ENCODE results near the gene ITGA7. TPM values are rescaled to one million over a fixed set of nuclear protein-coding genes. Genes with fewer than 3 reads are reported as not detected.

The ITGA7 gene
- polyA plus RNA-seq, 2 donors = 15.3 to 24.6 TPM

DNA sequence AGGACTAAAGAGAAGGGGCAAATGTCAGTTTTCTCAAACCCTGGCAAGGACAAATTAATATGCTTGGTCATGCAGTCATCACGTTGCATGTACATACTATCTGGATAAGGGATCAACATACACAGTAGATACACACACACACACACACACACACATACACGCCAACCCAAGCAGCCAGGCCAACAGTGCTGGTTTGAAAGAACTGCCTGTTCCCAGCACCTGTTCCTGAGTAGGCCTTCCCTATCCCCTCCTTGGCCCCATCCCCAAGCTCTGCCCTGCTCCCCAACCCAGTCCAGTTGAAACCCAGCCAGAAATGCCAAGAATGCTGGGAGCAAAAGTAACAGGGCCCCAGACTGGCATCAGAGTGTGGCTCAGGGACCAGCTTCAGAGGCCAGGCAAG lies 4.4 kb downstream of the ITGA7 start:
- H3K27ac ChIP-seq (ENCODE audit: low read depth in 2 of 2, low read length in 1 of 2) = peak overlapping the region in 1 of 2 donors; percentile 18
- peaks cover 4 to 7% of the 10 kb centered on the region in 2 donors for H3K4me1 ChIP-seq (ENCODE audit: control insufficient read depth in 2 of 2, insufficient read depth in 2 of 2, low read length in 1 of 2)
- no peak overlapping the region for H3K4me3 ChIP-seq (ENCODE audit: low read depth in 1 of 2, low read length in 2 of 2)
- peaks cover 0 to 2% of the 10 kb centered on the region in 2 donors for H3K27me3 ChIP-seq (ENCODE audit: control insufficient read depth in 1 of 2, insufficient read depth in 2 of 2, low read length in 2 of 2)
- no peaks in the 10 kb centered on the region for H3K36me3 ChIP-seq (ENCODE audit: control insufficient read depth in 2 of 2, insufficient read depth in 2 of 2, low read length in 1 of 2)
- 48 to 66% methylated on average over 2 of the region's 2 CpGs for WGBS, 2 donors
- H3K9me3 ChIP-seq (ENCODE audit: control insufficient read depth in 2 of 2, insufficient read depth in 1 of 2, low read depth in 1 of 2, low read length in 1 of 2) = no peaks in the 10 kb centered on the region

DNA sequence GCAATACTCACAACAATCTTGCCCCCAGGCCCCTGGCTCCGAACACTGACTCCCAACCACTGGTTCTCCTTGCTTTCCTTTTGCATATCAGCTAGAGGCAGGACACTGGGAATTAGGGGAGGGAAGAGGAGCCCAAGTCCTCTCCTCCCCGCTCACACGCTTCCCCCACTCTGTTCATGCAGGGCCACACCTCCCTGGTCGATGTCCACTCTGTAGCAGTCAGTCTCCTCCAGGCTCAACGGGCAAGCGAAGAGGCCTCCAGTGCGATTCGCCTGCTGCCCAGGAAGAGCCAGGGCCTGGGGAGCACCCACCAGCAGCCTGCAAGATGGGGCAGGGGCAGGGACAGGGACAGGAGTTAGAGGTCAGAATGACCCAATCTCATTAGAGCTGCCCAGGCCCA lies 4.8 kb downstream of the ITGA7 start:
- Histone ChIP-seq H3K9me3 (ENCODE audit: control insufficient read depth in 2 of 2, insufficient read depth in 1 of 2, low read depth in 1 of 2, low read length in 1 of 2) (no peaks in the 10 kb centered on the region), H3K27me3 (ENCODE audit: control insufficient read depth in 1 of 2, insufficient read depth in 2 of 2, low read length in 2 of 2) (peaks cover 0 to 2% of the 10 kb centered on the region in 2 donors), H3K36me3 (ENCODE audit: control insufficient read depth in 2 of 2, insufficient read depth in 2 of 2, low read length in 1 of 2) (peaks cover 0 to under 1% of the 10 kb centered on the region in 2 donors), H3K4me3 (ENCODE audit: low read depth in 1 of 2, low read length in 2 of 2) (no peak overlapping the region), H3K4me1 (ENCODE audit: control insufficient read depth in 2 of 2, insufficient read depth in 2 of 2, low read length in 1 of 2) (peaks cover 4 to 7% of the 10 kb centered on the region in 2 donors), H3K27ac (ENCODE audit: low read depth in 2 of 2, low read length in 1 of 2) (peak overlapping the region in 1 of 2 donors; percentile 38)
- WGBS, 2 donors = 79 to 89% methylated on average over 8 of the region's 8 CpGs

DNA sequence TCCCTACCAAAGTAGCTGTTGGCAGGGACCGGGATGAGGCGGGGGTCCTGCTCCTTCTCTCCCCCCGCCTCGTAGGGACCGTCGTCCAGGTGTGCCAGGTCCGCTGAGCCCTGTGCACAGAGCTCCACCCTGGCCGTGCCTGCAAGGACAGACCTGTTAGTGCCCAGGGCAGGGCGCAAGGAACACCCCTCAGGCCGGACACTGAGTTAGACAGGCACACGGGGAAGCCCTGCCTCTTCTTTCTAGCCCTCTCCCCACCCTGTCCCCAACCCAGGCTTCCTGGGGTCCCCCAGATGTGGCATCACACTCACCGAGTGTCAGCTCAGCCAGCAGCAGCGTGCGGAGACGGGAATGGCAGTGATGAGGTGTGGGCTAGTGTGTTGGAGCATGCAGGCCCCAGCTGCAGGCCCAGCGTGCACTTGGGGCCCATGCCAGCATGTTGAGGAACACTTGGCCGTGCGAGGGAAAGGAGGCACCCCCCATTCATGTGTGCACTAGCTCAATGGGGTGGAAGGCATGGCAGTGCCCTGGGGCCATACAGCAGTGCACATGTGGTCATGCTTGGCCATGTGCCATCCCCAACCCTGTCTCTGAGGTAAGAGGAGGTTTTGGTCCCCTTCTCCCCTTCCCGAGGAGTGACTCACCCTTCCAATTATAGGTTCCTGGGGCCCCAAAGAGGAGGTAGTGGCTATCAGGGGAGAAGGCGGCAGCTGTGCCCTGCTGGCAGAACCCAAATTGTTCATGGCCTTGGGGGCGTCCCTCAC lies 7.3 kb downstream of the ITGA7 start:
- H3K27me3 ChIP-seq (ENCODE audit: control insufficient read depth in 1 of 2, insufficient read depth in 2 of 2, low read length in 2 of 2) = no peaks in the 10 kb centered on the region
- no peaks in the 10 kb centered on the region for H3K9me3 ChIP-seq (ENCODE audit: control insufficient read depth in 2 of 2, insufficient read depth in 1 of 2, low read depth in 1 of 2, low read length in 1 of 2)
- peaks cover 0 to 3% of the 10 kb centered on the region in 2 donors for H3K36me3 ChIP-seq (ENCODE audit: control insufficient read depth in 2 of 2, insufficient read depth in 2 of 2, low read length in 1 of 2)
- H3K4me3 ChIP-seq (ENCODE audit: low read depth in 1 of 2, low read length in 2 of 2) = no peak overlapping the region
- 72 to 73% methylated on average over 21 of the region's 21 CpGs for WGBS, 2 donors
- peaks cover 0 to 7% of the 10 kb centered on the region in 2 donors for H3K4me1 ChIP-seq (ENCODE audit: control insufficient read depth in 2 of 2, insufficient read depth in 2 of 2, low read length in 1 of 2)
- H3K27ac ChIP-seq (ENCODE audit: low read depth in 2 of 2, low read length in 1 of 2) = no peak overlapping the region

DNA sequence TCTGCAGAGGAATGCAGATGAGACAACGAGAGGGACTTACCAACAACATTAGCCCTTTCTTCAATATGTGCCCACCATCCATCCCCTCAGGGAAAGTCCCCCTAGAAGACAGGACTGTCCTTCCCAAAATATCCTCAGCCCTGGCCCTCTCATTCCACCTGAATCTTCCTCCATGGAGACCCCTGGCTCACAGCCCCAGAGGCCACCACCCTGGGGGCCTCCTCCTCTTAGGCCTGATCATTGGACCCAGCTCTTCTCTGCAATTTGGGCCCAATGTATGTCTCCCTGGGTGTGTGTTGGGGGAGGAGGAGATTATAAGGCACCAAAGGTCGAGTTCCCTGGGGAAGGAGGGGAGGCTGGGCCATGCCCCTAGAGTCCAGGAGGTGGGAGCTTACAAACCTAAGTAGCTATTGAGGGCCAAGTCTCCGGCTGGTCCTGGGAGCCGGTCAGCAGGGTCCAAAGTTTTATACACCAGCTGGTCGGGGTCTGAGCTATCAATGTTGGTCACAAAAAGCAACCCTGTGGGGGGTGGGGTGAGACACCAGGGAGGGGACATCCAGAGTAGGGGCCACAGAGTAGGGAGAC lies 8.1 kb downstream of the ITGA7 start:
- no peak overlapping the region for H3K27ac ChIP-seq (ENCODE audit: low read depth in 2 of 2, low read length in 1 of 2)
- 64 to 73% methylated on average over 5 of the region's 5 CpGs for WGBS, 2 donors

DNA sequence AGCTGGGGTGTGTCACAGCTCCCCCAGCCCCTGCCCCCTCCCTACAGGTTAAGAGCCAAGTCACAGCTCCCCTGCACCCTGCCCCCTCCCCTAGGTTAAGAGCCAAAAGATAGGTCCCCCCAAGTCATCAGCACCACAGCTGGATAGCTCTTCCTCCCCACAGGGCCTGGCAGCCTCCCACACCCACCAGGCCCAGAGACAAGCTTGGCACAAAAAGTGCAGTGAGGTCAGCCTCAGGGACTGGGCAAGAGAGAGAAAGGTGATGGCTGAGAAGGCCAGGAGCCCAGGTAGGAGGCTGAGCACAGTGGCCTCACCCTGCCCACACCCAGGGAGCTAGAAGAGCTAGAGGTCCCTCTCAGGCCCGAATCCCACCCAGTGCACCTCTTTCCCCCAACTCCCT lies 8.7 kb downstream of the ITGA7 start:
- H3K27ac ChIP-seq (ENCODE audit: low read depth in 2 of 2, low read length in 1 of 2) = no peak overlapping the region
- no peak overlapping the region for H3K4me3 ChIP-seq (ENCODE audit: low read depth in 1 of 2, low read length in 2 of 2)
- no peaks in the 10 kb centered on the region for H3K9me3 ChIP-seq (ENCODE audit: control insufficient read depth in 2 of 2, insufficient read depth in 1 of 2, low read depth in 1 of 2, low read length in 1 of 2)
- WGBS, 2 donors = 67 to 86% methylated on average over 1 of the region's 1 CpG
- H3K4me1 ChIP-seq (ENCODE audit: control insufficient read depth in 2 of 2, insufficient read depth in 2 of 2, low read length in 1 of 2) = peaks cover 0 to 7% of the 10 kb centered on the region in 2 donors
- H3K27me3 ChIP-seq (ENCODE audit: control insufficient read depth in 1 of 2, insufficient read depth in 2 of 2, low read length in 2 of 2) = no peaks in the 10 kb centered on the region
- peaks cover 0 to 3% of the 10 kb centered on the region in 2 donors for H3K36me3 ChIP-seq (ENCODE audit: control insufficient read depth in 2 of 2, insufficient read depth in 2 of 2, low read length in 1 of 2)

More for the DNA sequence above, 8.1 kb downstream of the ITGA7 start:
- H3K4me1 ChIP-seq (ENCODE audit: control insufficient read depth in 2 of 2, insufficient read depth in 2 of 2, low read length in 1 of 2) = peaks cover 0 to 7% of the 10 kb centered on the region in 2 donors
- H3K27me3 ChIP-seq (ENCODE audit: control insufficient read depth in 1 of 2, insufficient read depth in 2 of 2, low read length in 2 of 2) = no peaks in the 10 kb centered on the region
- peaks cover 0 to 3% of the 10 kb centered on the region in 2 donors for H3K36me3 ChIP-seq (ENCODE audit: control insufficient read depth in 2 of 2, insufficient read depth in 2 of 2, low read length in 1 of 2)
- no peak overlapping the region for H3K4me3 ChIP-seq (ENCODE audit: low read depth in 1 of 2, low read length in 2 of 2)
- no peaks in the 10 kb centered on the region for H3K9me3 ChIP-seq (ENCODE audit: control insufficient read depth in 2 of 2, insufficient read depth in 1 of 2, low read depth in 1 of 2, low read length in 1 of 2)

DNA sequence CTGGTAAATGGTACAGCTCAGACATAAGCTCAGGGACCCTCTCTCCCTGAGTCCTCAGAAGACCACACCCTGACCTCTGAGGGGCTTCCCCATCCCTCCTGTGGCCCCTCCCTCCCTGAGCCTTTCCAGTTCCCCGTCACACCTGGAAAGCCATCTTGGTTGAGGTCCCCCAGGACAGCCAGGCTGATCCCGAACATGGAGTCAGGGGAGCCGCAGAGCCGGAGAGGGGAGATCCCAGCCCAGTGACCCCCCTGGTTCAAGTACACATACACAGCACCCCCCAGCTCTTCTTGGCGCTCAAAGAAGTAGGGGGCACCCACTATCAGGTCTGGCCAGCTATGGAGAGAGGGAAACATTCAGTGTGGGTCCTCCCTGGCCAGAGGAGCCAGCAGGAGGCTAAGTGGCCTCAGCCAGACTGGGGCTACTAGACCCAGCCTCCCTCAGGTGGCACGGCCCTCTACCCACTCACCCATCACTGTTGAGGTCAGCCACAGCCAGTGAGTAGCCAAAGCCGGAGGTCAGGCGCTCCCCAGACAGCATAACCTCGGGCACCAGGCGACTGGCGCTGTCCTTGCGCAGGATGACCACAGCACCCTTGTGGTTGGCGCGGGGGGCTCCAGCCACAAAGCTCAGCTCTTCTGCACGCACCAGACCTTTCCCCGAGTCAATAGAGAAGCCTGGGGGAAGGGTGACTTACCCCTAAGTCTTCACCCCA lies 9.3 kb downstream of the ITGA7 start:
- Histone ChIP-seq H3K4me3 (ENCODE audit: low read depth in 1 of 2, low read length in 2 of 2) (no peak overlapping the region), H3K27me3 (ENCODE audit: control insufficient read depth in 1 of 2, insufficient read depth in 2 of 2, low read length in 2 of 2) (no peaks in the 10 kb centered on the region), H3K36me3 (ENCODE audit: control insufficient read depth in 2 of 2, insufficient read depth in 2 of 2, low read length in 1 of 2) (peaks cover 0 to 3% of the 10 kb centered on the region in 2 donors), H3K27ac (ENCODE audit: low read depth in 2 of 2, low read length in 1 of 2) (no peak overlapping the region), H3K9me3 (ENCODE audit: control insufficient read depth in 2 of 2, insufficient read depth in 1 of 2, low read depth in 1 of 2, low read length in 1 of 2) (no peaks in the 10 kb centered on the region), H3K4me1 (ENCODE audit: control insufficient read depth in 2 of 2, insufficient read depth in 2 of 2, low read length in 1 of 2) (peaks cover 0 to 7% of the 10 kb centered on the region in 2 donors)
- WGBS, 2 donors = 85 to 91% methylated on average over 16 of the region's 16 CpGs

DNA sequence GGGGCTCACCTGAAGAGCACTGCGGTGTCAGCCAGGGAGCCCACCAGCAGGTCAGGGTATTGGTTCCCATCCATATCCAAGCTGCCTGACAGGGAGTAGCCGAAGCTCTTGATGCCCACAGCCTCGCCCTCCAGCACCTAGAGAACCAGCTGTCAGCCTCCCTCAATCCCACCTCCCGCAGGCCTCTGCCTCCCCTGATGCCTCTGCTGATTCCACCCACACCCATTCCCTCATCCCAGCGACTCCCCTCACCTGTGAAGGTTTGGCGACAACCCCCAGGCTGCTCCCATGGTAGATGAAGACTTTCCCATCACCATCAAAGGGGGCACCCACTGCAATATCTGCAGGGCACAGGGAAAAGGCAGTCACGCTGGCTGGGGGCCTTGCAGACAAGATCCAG lies 10.0 kb downstream of the ITGA7 start:
- Histone ChIP-seq H3K27me3 (ENCODE audit: control insufficient read depth in 1 of 2, insufficient read depth in 2 of 2, low read length in 2 of 2) (no peaks in the 10 kb centered on the region), H3K36me3 (ENCODE audit: control insufficient read depth in 2 of 2, insufficient read depth in 2 of 2, low read length in 1 of 2) (peaks cover 0 to 3% of the 10 kb centered on the region in 2 donors), H3K4me3 (ENCODE audit: low read depth in 1 of 2, low read length in 2 of 2) (no peak overlapping the region), H3K27ac (ENCODE audit: low read depth in 2 of 2, low read length in 1 of 2) (no peak overlapping the region), H3K9me3 (ENCODE audit: control insufficient read depth in 2 of 2, insufficient read depth in 1 of 2, low read depth in 1 of 2, low read length in 1 of 2) (no peaks in the 10 kb centered on the region), H3K4me1 (ENCODE audit: control insufficient read depth in 2 of 2, insufficient read depth in 2 of 2, low read length in 1 of 2) (peaks cover 0 to 7% of the 10 kb centered on the region in 2 donors)
- 77 to 86% methylated on average over 6 to 7 of the region's 7 CpGs for WGBS, 2 donors

DNA sequence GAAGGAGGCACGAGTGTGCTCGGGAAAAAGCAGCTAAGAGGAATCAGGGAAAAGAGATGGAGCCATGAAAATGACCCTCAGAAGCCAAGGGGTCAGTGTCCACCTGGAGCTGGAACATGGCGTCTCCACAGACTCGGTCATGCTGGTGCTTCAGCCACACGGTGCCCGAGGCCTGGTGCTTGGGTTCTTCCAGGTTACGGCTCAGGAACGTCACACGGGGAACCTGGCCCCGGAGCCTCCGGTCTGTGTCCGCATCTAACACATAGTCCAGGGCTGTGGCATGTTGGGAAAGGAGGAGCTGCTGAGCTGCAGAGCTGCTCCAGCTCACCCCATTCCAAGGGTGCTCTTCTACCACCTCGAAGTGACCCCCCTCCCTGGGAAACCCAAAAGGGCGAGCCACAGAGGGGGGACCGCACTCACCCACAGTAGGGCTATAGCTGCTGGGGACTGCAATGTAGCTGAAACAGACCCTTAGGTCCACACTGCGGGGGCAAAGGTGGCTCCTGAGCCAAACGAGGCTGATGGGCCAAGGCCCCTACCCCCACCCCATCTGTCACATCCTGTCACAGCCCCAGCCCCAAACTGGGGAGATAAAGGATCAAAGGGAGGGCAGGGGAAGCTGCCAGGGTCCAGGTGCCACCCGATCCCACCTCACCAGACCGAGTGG lies 10.8 kb downstream of the ITGA7 start:
- H3K9me3 ChIP-seq (ENCODE audit: control insufficient read depth in 2 of 2, insufficient read depth in 1 of 2, low read depth in 1 of 2, low read length in 1 of 2) = no peaks in the 10 kb centered on the region
- peaks cover 0 to 7% of the 10 kb centered on the region in 2 donors for H3K4me1 ChIP-seq (ENCODE audit: control insufficient read depth in 2 of 2, insufficient read depth in 2 of 2, low read length in 1 of 2)
- no peaks in the 10 kb centered on the region for H3K27me3 ChIP-seq (ENCODE audit: control insufficient read depth in 1 of 2, insufficient read depth in 2 of 2, low read length in 2 of 2)
- 82 to 83% methylated on average over 19 of the region's 19 CpGs for WGBS, 2 donors
- no peak overlapping the region for H3K4me3 ChIP-seq (ENCODE audit: low read depth in 1 of 2, low read length in 2 of 2)
- H3K36me3 ChIP-seq (ENCODE audit: control insufficient read depth in 2 of 2, insufficient read depth in 2 of 2, low read length in 1 of 2) = peaks cover 0 to 3% of the 10 kb centered on the region in 2 donors
- no peak overlapping the region for H3K27ac ChIP-seq (ENCODE audit: low read depth in 2 of 2, low read length in 1 of 2)

DNA sequence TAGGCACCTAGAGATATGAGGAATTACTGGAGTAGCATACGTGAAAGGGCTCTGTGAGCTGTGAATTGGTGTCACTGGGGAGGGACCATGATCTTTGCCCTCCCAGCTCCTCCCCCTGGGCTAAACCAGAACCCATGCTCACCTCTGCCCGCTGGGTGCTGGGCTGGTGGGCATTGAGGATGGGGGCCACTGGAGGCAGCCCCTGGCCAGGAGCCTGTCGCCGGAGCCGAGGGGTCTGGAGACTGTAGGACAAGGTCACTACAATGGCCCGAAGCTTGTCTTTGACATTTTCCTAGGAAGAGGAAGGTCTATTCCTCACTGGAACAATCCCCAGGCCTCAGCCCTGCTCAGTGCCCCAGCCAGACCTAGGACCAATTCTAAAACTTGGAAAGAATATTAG lies 11.6 kb downstream of the ITGA7 start:
- peaks cover 0 to 3% of the 10 kb centered on the region in 2 donors for H3K36me3 ChIP-seq (ENCODE audit: control insufficient read depth in 2 of 2, insufficient read depth in 2 of 2, low read length in 1 of 2)
- no peak overlapping the region for H3K4me3 ChIP-seq (ENCODE audit: low read depth in 1 of 2, low read length in 2 of 2)
- peaks cover 0 to 7% of the 10 kb centered on the region in 2 donors for H3K4me1 ChIP-seq (ENCODE audit: control insufficient read depth in 2 of 2, insufficient read depth in 2 of 2, low read length in 1 of 2)
- H3K9me3 ChIP-seq (ENCODE audit: control insufficient read depth in 2 of 2, insufficient read depth in 1 of 2, low read depth in 1 of 2, low read length in 1 of 2) = no peaks in the 10 kb centered on the region
- H3K27ac ChIP-seq (ENCODE audit: low read depth in 2 of 2, low read length in 1 of 2) = no peak overlapping the region
- no peaks in the 10 kb centered on the region for H3K27me3 ChIP-seq (ENCODE audit: control insufficient read depth in 1 of 2, insufficient read depth in 2 of 2, low read length in 2 of 2)
- WGBS, 2 donors = 91 to 93% methylated on average over 6 of the region's 6 CpGs
